ENCODE data around the gene TMEM108.

- no peak for TF ChIP-seq CTCF (tag by site-specific recombination; IDR thresholded peaks at IDR 0.05)
- no peak for TF ChIP-seq REST (tag by site-specific recombination; IDR thresholded peaks at IDR 0.05)
- no peak for TF ChIP-seq ZBTB11 (tag by site-specific recombination; conservative IDR thresholded peaks at IDR 0.05; ENCODE audit: low read depth)
- no peak for TF ChIP-seq ZNF677 (tag by site-specific recombination; IDR thresholded peaks at IDR 0.05)
- TF ChIP-seq ZSCAN4 (tag by site-specific recombination; IDR thresholded peaks at IDR 0.05), result no peak
- TF ChIP-seq ZSCAN30 (tag by site-specific recombination; IDR thresholded peaks at IDR 0.05), result no peak
- no peak for TF ChIP-seq ZNF112 (tag by site-specific recombination; IDR thresholded peaks at IDR 0.05)
- TF ChIP-seq ZNF513 (tag by site-specific recombination; IDR thresholded peaks at IDR 0.05), result no peak
- no peak for TF ChIP-seq ZNF549 (tag by site-specific recombination; IDR thresholded peaks at IDR 0.05)
- no peak for TF ChIP-seq ZBTB1 (tag by site-specific recombination; IDR thresholded peaks at IDR 0.05)
- TF ChIP-seq ZNF211 (tag by site-specific recombination; IDR thresholded peaks at IDR 0.05; ENCODE audit: low read depth), result no peak
- no peak for TF ChIP-seq ZNF785 (tag by site-specific recombination; IDR thresholded peaks at IDR 0.05)
- TF ChIP-seq YY1 (tag by site-specific recombination; IDR thresholded peaks at IDR 0.05), result no peak
- no peak for TF ChIP-seq ZNF529 (tag by site-specific recombination; IDR thresholded peaks at IDR 0.05; ENCODE audit: insufficient replicate concordance)
These were observed 242.4 kb downstream of the TMEM108 start for GRCh38 chr3:133280586-133280985.

Measured in HEK293 (cell line).